ENCODE results near the gene MLF2. TPM values are rescaled to one million over a fixed set of nuclear protein-coding genes. Genes with fewer than 3 reads are reported as not detected.

Gene MLF2
- total RNA-seq, 1 donor from 2014 or later = 108 TPM

- Histone ChIP-seq H3K4me1 (peaks cover 18% of the 10 kb centered on the region), H3K4me3 (no peak overlapping the region), H3K27ac (no peak overlapping the region), H3K36me3 (no peaks in the 10 kb centered on the region), H3K27me3 (ENCODE audit: low read depth) (no peaks in the 10 kb centered on the region), H3K9me3 (no peaks in the 10 kb centered on the region)
- ATAC-seq (no peak), DNase-seq (no peak)
- intact Hi-C loops (cut with DNase I) = loop anchor here (10.0 kb wide), 1 partner anchor 50 kb away; no protein-coding TSS in a partner anchor
- no peak for TF ChIP-seq CTCF (IDR thresholded peaks at IDR 0.05)
Measured at GRCh38 chr12:6784761-6785160, 31.8 kb upstream of the MLF2 start.

- H3K4me3 ChIP-seq = no peak overlapping the region
- intact Hi-C loops (cut with DNase I) = loop anchor here (10.0 kb wide), 1 partner anchor 49 kb away; no protein-coding TSS in a partner anchor
- no peaks in the 10 kb centered on the region for H3K9me3 ChIP-seq
- H3K36me3 ChIP-seq = no peaks in the 10 kb centered on the region
- no peaks in the 10 kb centered on the region for H3K27me3 ChIP-seq (ENCODE audit: low read depth)
- no peak for TF ChIP-seq CTCF (IDR thresholded peaks at IDR 0.05)
- ATAC-seq (no peak), DNase-seq (no peak)
- H3K4me1 ChIP-seq = peaks cover 19% of the 10 kb centered on the region
- no peak overlapping the region for H3K27ac ChIP-seq
Measured at GRCh38 chr12:6784296-6784695, 31.4 kb upstream of the MLF2 start.

- TF ChIP-seq CTCF (IDR thresholded peaks at IDR 0.05) = no peak
- DNase-seq (no peak), ATAC-seq (no peak)
- Histone ChIP-seq H3K36me3 (no peaks in the 10 kb centered on the region), H3K4me3 (no peak overlapping the region), H3K27ac (no peak overlapping the region), H3K9me3 (no peaks in the 10 kb centered on the region), H3K27me3 (ENCODE audit: low read depth) (no peaks in the 10 kb centered on the region), H3K4me1 (peaks cover 19% of the 10 kb centered on the region)
- intact Hi-C loops (cut with DNase I) = loop anchor here (10.0 kb wide), 1 partner anchor 49 kb away; no protein-coding TSS in a partner anchor
Measured at GRCh38 chr12:6783828-6784227, 30.9 kb upstream of the MLF2 start.

GRCh38 chr12:6782850-6783566 is 30.1 kb upstream of the MLF2 start:
- no peak for ATAC-seq
- H3K27ac ChIP-seq = no peak overlapping the region
- intact Hi-C loops (cut with DNase I) = loop anchor here (10.0 kb wide), 1 partner anchor 48 kb away; no protein-coding TSS in a partner anchor
- H3K27me3 ChIP-seq (ENCODE audit: low read depth) = no peaks in the 10 kb centered on the region
- no peak for TF ChIP-seq CTCF (IDR thresholded peaks at IDR 0.05)
- no peaks in the 10 kb centered on the region for H3K9me3 ChIP-seq
- H3K36me3 ChIP-seq = no peaks in the 10 kb centered on the region
- no peak for DNase-seq
- H3K4me1 ChIP-seq = peaks cover 22% of the 10 kb centered on the region
- no peak overlapping the region for H3K4me3 ChIP-seq

GRCh38 chr12:6782119-6782518 is 29.2 kb upstream of the MLF2 start:
- Histone ChIP-seq H3K36me3 (no peaks in the 10 kb centered on the region), H3K27me3 (ENCODE audit: low read depth) (no peaks in the 10 kb centered on the region), H3K9me3 (no peaks in the 10 kb centered on the region), H3K4me1 (peaks cover 21% of the 10 kb centered on the region), H3K4me3 (no peak overlapping the region), H3K27ac (no peak overlapping the region)
- intact Hi-C loops (cut with DNase I) = loop anchor here (10.0 kb wide), 1 partner anchor 47 kb away; no protein-coding TSS in a partner anchor
- ATAC-seq = no peak
- no peak for TF ChIP-seq CTCF (IDR thresholded peaks at IDR 0.05)
- DNase-seq = no peak

Data from lower lobe of right lung (tissue), 2 donors.